H1 (cell line): ENCODE results near the gene CCDC112. TPM values are rescaled to one million over a fixed set of nuclear protein-coding genes. Genes with fewer than 3 reads are reported as not detected.
A peak's percentile ranks its signal among the peaks of the same experiment; 100 is the strongest.
"Not testable (repeated sequence)": the region's sequence is repeated elsewhere in the genome, so short reads cannot be mapped to it uniquely, and the experiment has no call there.

Experiments used
- CTCF ChIA-PET: fragments of 300-600 bp; sonication (Branson Sonifier 250); formaldehyde crosslinking; loops from one replicate; lab custom pipeline; 2021; ENCODE audit not compliant: partially characterized antibody; lab: Charles Lee
- POLR2A ChIA-PET: fragments of 300-600 bp; sonication (Branson Sonifier 250); formaldehyde crosslinking; loops from one replicate; lab custom pipeline; 2021; ENCODE audit warnings: inconsistent platforms; ENCODE audit not compliant: partially characterized antibody; lab: Charles Lee
- DNase-seq, 2 experiments: peaks; one replicate each; pipeline versions ENCODE4 v3.0.0 to v3.0.0-alpha.2; 2010 to 2022; ENCODE audit warnings: low spot score in 2 of 2, low read depth in 1 of 2, mixed read lengths in 1 of 2
- FAIRE-seq: peaks from 2 replicates; lab custom pipeline; 2011; peaks lifted over from hg19 to GRCh38; lab: Jason Lieb, UNC
- H2AFZ ChIP-seq: 2 replicates; pipeline ENCODE4 v1.8.1; 2012; ENCODE audit warnings: low read length, inconsistent platforms
- H2AK5ac ChIP-seq: 2 replicates; pipeline ENCODE4 v1.6.1; 2013; ENCODE audit warnings: low read depth, low read length
- H2BK120ac ChIP-seq: replicated peaks from 2 replicates; pipeline ENCODE3; 2013; ENCODE audit warnings: low read depth, low read length, inconsistent platforms
- H2BK12ac ChIP-seq: 2 replicates; pipeline ENCODE4 v1.6.1; 2013; ENCODE audit warnings: low read depth, low read length
- H2BK15ac ChIP-seq: 2 replicates; pipeline ENCODE4 v1.6.1; 2013; ENCODE audit warnings: low read length
- H2BK20ac ChIP-seq: 2 replicates; pipeline ENCODE4 v1.6.1; 2013; ENCODE audit warnings: low read length
- H2BK5ac ChIP-seq: 2 replicates; pipeline ENCODE4 v1.6.1; 2013; ENCODE audit warnings: low read depth, low read length
- H3K14ac ChIP-seq: 2 replicates; pipeline ENCODE4 v1.6.1; 2013; ENCODE audit warnings: inconsistent platforms; ENCODE audit not compliant: insufficient read length
- H3K18ac ChIP-seq: 2 replicates; pipeline ENCODE4 v1.6.1; 2013; ENCODE audit warnings: low read length; ENCODE audit errors: extremely low read depth
- H3K23ac ChIP-seq: 2 replicates; pipeline ENCODE4 v1.6.1; 2013; ENCODE audit warnings: inconsistent platforms; ENCODE audit not compliant: insufficient read length
- H3K23me2 ChIP-seq: 2 replicates; pipeline ENCODE4 v1.6.1; 2013; ENCODE audit warnings: low read depth, low read length
- H3K27ac ChIP-seq: 2 replicates; pipeline ENCODE4 v1.6.1; 2011; ENCODE audit warnings: low read depth, low read length, inconsistent platforms
- H3K27me3 ChIP-seq, 4 experiments: replicated peaks in 1 of 4; 1 replicate in 1 of 4; 2 replicates in 3 of 4; pipeline versions ENCODE4 v1.6.1 to v1.8.1; 2011 to 2013; ENCODE audit warnings: low read length in 3 of 4, mild to moderate bottlenecking in 3 of 4, inconsistent platforms in 2 of 4, mixed read lengths in 2 of 4, moderate library complexity in 1 of 4; ENCODE audit not compliant: control insufficient read depth in 3 of 4, insufficient read depth in 3 of 4; ENCODE audit errors: extremely low read depth in 1 of 4
- H3K36me3 ChIP-seq, 4 experiments: 2 replicates each; pipeline versions ENCODE4 v1.6.1 to v1.8.1; 2011 to 2013; ENCODE audit warnings: mild to moderate bottlenecking in 4 of 4, low read length in 3 of 4, moderate library complexity in 2 of 4, control low read depth in 1 of 4, inconsistent platforms in 1 of 4; ENCODE audit not compliant: insufficient read depth in 4 of 4, control insufficient read depth in 2 of 4
- H3K4ac ChIP-seq: replicated peaks from 2 replicates; pipeline ENCODE3; 2013; ENCODE audit warnings: low read length, low read depth, mixed read lengths, inconsistent platforms; ENCODE audit not compliant: insufficient read length
- H3K4me1 ChIP-seq, 4 experiments: replicated peaks in 1 of 4; 1 replicate in 1 of 4; 2 replicates in 3 of 4; pipeline versions ENCODE4 v1.6.1 to v1.8.1; 2011 to 2013; ENCODE audit warnings: low read length in 3 of 4, inconsistent platforms in 2 of 4, mixed read lengths in 1 of 4; ENCODE audit not compliant: insufficient read depth in 4 of 4, control insufficient read depth in 3 of 4
- H3K4me2 ChIP-seq, 2 experiments: 2 replicates each; pipeline versions ENCODE4 v1.6.1 to v1.8.1; 2011 to 2013; ENCODE audit warnings: low read depth in 2 of 2, low read length in 2 of 2, control low read depth in 1 of 2, inconsistent platforms in 1 of 2, mild to moderate bottlenecking in 1 of 2; ENCODE audit not compliant: insufficient read depth in 1 of 2
- H3K4me3 ChIP-seq, 4 experiments: fragments of 200-600, 300-600 bp in 1 of 4; sonication (generic), shearing (Covaris generic), sonication (Bioruptor Twin) in 1 of 4; 2 replicates each; pipeline versions ENCODE4 v1.5.1 to v1.8.1; 2011 to 2016; ENCODE audit warnings: low read length in 4 of 4, low read depth in 3 of 4, control low read depth in 2 of 4, inconsistent platforms in 2 of 4, mild to moderate bottlenecking in 2 of 4, mixed read lengths in 1 of 4, moderate library complexity in 1 of 4; ENCODE audit not compliant: insufficient read depth in 2 of 4; ENCODE audit errors: extremely low read depth in 1 of 4
- H3K56ac ChIP-seq: replicated peaks from 2 replicates; pipeline ENCODE3; 2013; ENCODE audit warnings: low read depth, mild to moderate bottlenecking, mixed read lengths, low read length, inconsistent platforms; ENCODE audit not compliant: insufficient read length
- H3K79me1 ChIP-seq: 2 replicates; pipeline ENCODE4 v1.6.1; 2013; ENCODE audit warnings: low read depth, low read length, control low read depth
- H3K79me2 ChIP-seq, 2 experiments: 2 replicates each; pipeline versions ENCODE4 v1.6.1 to v1.8.1; 2012 to 2013; ENCODE audit warnings: low read length in 2 of 2, mild to moderate bottlenecking in 2 of 2, inconsistent platforms in 1 of 2; ENCODE audit not compliant: insufficient read depth in 2 of 2, control insufficient read depth in 1 of 2
- H3K9ac ChIP-seq, 4 experiments: replicated peaks in 1 of 4; 1 replicate in 1 of 4; 2 replicates in 3 of 4; pipeline versions ENCODE4 v1.6.1 to v1.8.1; 2011 to 2013; ENCODE audit warnings: low read depth in 3 of 4, low read length in 3 of 4, control low read depth in 2 of 4, mild to moderate bottlenecking in 2 of 4, moderate library complexity in 2 of 4, inconsistent platforms in 1 of 4; ENCODE audit errors: extremely low read depth in 1 of 4
- H3K9me3 ChIP-seq, 2 experiments: 2 replicates each; pipeline versions ENCODE4 v1.6.1 to v1.8.1; 2012 to 2013; ENCODE audit warnings: mild to moderate bottlenecking in 2 of 2, moderate library complexity in 2 of 2, control low read depth in 1 of 2, inconsistent platforms in 1 of 2, low read depth in 1 of 2, low read length in 1 of 2, mixed read lengths in 1 of 2; ENCODE audit not compliant: insufficient read depth in 2 of 2
- H4K20me1 ChIP-seq, 2 experiments: replicated peaks in 1 of 2; 2 replicates each; pipeline versions ENCODE3 to v1.8.1; 2011 to 2013; ENCODE audit warnings: inconsistent platforms in 2 of 2, low read length in 2 of 2, mild to moderate bottlenecking in 1 of 2; ENCODE audit not compliant: insufficient read depth in 2 of 2, control insufficient read depth in 1 of 2
- H4K5ac ChIP-seq: 2 replicates; pipeline ENCODE4 v1.6.1; 2013; ENCODE audit warnings: low read length, low read depth, mixed read lengths, inconsistent platforms; ENCODE audit not compliant: insufficient read length
- H4K8ac ChIP-seq: 2 replicates; pipeline ENCODE4 v1.8.0; 2013; ENCODE audit warnings: mild to moderate bottlenecking, moderate library complexity, low read length, inconsistent platforms; ENCODE audit not compliant: insufficient read depth; ENCODE audit errors: extremely low read depth
- H4K91ac ChIP-seq: replicated peaks from 2 replicates; pipeline ENCODE3; 2013; ENCODE audit warnings: low read length, mixed read lengths, inconsistent platforms; ENCODE audit not compliant: insufficient read length
- HDAC2 ChIP-seq, 2 experiments: fragments of 300-600 bp in 1 of 2; sonication (generic) in 1 of 2; IDR thresholded peaks; 2 replicates each; pipeline ENCODE4 v1.6.1; 2011 to 2012; ENCODE audit warnings: low read depth in 2 of 2, low read length in 2 of 2, mild to moderate bottlenecking in 2 of 2, moderate library complexity in 2 of 2, borderline replicate concordance in 1 of 2, inconsistent platforms in 1 of 2
- KDM1A ChIP-seq: fragments of 200-600, 300-600 bp; sonication (generic); IDR thresholded peaks from 2 replicates; pipeline ENCODE4 v1.7.1; 2016; ENCODE audit warnings: mild to moderate bottlenecking, low read length, borderline replicate concordance
- MAX ChIP-seq: IDR thresholded peaks from 2 replicates; pipeline ENCODE4 v1.6.1; 2012; ENCODE audit warnings: inconsistent platforms
- POU5F1 ChIP-seq: IDR thresholded peaks from 2 replicates; pipeline ENCODE4 v1.6.1; 2011; ENCODE audit warnings: low read depth, mild to moderate bottlenecking, low read length, moderate library complexity
- WGBS, 2 experiments: shearing (Covaris generic) in 1 of 2; methylation state at CpG; one replicate each; pipeline versions ENCODE4 v1.1.6 to v1.1.7; 2013 to 2015; ENCODE audit warnings: low lambda C conversion rate in 2 of 2, mixed read lengths in 2 of 2, inconsistent platforms in 1 of 2, low coverage in 1 of 2, missing lambda C conversion rate in 1 of 2; ENCODE audit not compliant: insufficient replicate concordance in 2 of 2, insufficient coverage in 1 of 2, insufficient read length in 1 of 2; ENCODE audit errors: extremely low coverage in 1 of 2, missing lambda C conversion rate in 1 of 2; 5-methylcytosine and 5-hydroxymethylcytosine counted together
- polyA plus RNA-seq, 7 experiments: library from polyadenylated mRNA; depleted of rRNA in 3 of 7; stranded (reverse) in 5 of 7; unstranded in 2 of 7; fragments of >200 nt in 5 of 7; fragments of 200-250 nt in 2 of 7; gene quantifications; 1 replicate in 5 of 7; 2 replicates in 1 of 7; 4 replicates in 1 of 7; pipeline versions ENCODE4 v1.2.1 to v1.2.3, GENCODE V29; 2011 to 2013; ENCODE audit warnings: missing spikeins in 2 of 7, mixed read lengths in 2 of 7
- total RNA-seq: library from RNA; stranded (reverse); fragmentation: NEBNext Ultra II Directional; extraction: Animal tissue kit (Norgen Biotek cat#: 25700); gene quantifications from 2 replicates; pipeline ENCODE4 v1.2.1, GENCODE V29; 2021

Gene CCDC112
- total and polyA plus RNA-seq, 2 of the 8 experiments (the other 6 are each of a cell fraction or from before 2014, with no cell fraction given), result 3.3 to 15.6 TPM

DNA sequence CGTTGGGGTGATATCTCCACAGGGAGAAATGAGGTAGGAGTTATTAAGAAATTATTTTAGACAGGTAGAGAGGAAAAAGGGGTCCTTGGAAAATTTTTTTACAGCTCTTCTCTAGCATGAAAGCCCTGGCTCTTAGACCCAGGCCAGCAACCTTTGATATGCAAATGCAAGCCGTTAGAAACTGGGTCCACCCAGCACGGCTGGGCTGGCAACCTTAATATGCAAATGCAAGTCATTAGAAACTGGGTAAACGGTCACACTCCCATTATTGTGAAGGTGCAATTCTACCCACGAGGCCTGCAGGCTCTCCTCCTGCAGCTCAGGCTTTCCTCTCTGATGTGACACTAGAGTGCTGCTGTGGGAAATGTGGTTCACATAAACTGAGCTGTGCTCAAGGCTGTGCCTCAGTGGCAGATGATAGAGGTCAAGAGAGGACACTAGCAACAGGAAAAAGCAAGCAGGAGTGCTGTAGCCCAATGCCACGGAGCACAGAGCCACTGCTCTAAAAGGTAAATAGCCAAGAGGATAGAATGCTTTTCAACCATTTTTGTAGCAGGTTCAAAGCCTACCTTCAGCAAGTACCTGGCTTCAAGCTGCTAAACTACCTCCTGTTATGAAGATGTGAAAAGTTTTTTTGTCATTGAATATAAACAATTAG is 32.3 kb upstream of the CCDC112 start:
- DNase-seq, result peak; percentile 38 to 58

More for the DNA sequence above, 32.3 kb upstream of the CCDC112 start:
- Histone ChIP-seq H2BK120ac (peak overlapping the region; percentile 50), H2BK5ac (peak overlapping the region; percentile 86; the same call in 1 of the 2 replicates)
- H3K79me1 ChIP-seq, FAIRE-seq: not testable (repeated sequence)
- TF ChIP-seq KDM1A, result 0 out of 2 replicates have a peak, but pooled peaks have one; percentile 29
- TF ChIP-seq HDAC2 (IDR thresholded peaks at IDR 0.05; ENCODE audit: borderline replicate concordance in 1 of 2, low read depth in 2 of 2, low read length in 2 of 2), result 0 out of 4 replicates have a peak, but pooled peaks have one; percentile 3 to 38
- TF ChIP-seq POU5F1, result peak; percentile 87; the same call in 1 of the 2 replicates
- peak; percentile 34; the same call in 1 of the 2 replicates for TF ChIP-seq MAX
- TF ChIP-seq, all 59 proteins: peak for 4; not testable (repeated sequence) for 55
- 16% methylated on average over 6 of the region's 6 CpGs; no CpG with 5 or more reads in 1 of the 2 experiments for WGBS, 2 experiments
- H3K4ac ChIP-seq, H4K91ac ChIP-seq, H3K23me2 ChIP-seq, H3K14ac ChIP-seq, H2BK15ac ChIP-seq, H2AK5ac ChIP-seq, H3K9ac ChIP-seq, H4K8ac ChIP-seq, H3K4me1 ChIP-seq, H2AFZ ChIP-seq, H2BK20ac ChIP-seq, H3K79me2 ChIP-seq, H4K20me1 ChIP-seq, H3K36me3 ChIP-seq, H3K56ac ChIP-seq, H3K23ac ChIP-seq, H3K27me3 ChIP-seq, H3K9me3 ChIP-seq: not testable (repeated sequence)
- peak overlapping the region; percentile 28 for H4K5ac ChIP-seq
- CTCF ChIA-PET, result interaction anchor here (0.9 to 1.2 kb wide), 2 partner anchors 14 to 19 kb away, joined by 3 read pairs; no protein-coding TSS in a partner anchor
- H3K27ac ChIP-seq, result peak overlapping the region; percentile 34; the same call in 1 of the 2 replicates
- peak overlapping the region; percentile 68; the same call in 1 of the 2 replicates for H3K18ac ChIP-seq
- H3K4me3 ChIP-seq, result peak overlapping the region in 1 of 4 experiments; percentile 27; a peak in 3 of 8 replicates
- H3K4me2 ChIP-seq, result peak overlapping the region; percentile 54 to 74
- POLR2A ChIA-PET, result interaction anchor here (1.9 kb wide), 1 partner anchor 33 kb away, joined by 5 read pairs; the partner anchor contains the start of gene CCDC112
- peak overlapping the region; percentile 76; the same call in 1 of the 2 replicates for H2BK12ac ChIP-seq
